LNCaP clone FGC (cell line): Measurements from ENCODE around the gene IRAK4.
"Not testable (repeated sequence)": the region's sequence is repeated elsewhere in the genome, so short reads cannot be mapped to it uniquely, and the experiment has no call there.

Experiments used
- DNase-seq: peaks from one replicate; pipeline ENCODE4 v3.0.0-alpha.2; 2011; ENCODE audit warnings: low read depth
- H3K4me3 ChIP-seq: 2 replicates; pipeline ENCODE4 v1.5.1; 2011; ENCODE audit warnings: mild to moderate bottlenecking, low read depth, low read length, control low read depth
- TF ChIP-seq, protein P1 (sequence below): IDR thresholded peaks from 2 replicates; pipeline ENCODE4 v1.5.1; 2012; ENCODE audit warnings: mild to moderate bottlenecking; ENCODE audit not compliant: control insufficient read depth, insufficient read depth; ENCODE audit errors: extremely low read depth

The IRAK4 gene

DNA sequence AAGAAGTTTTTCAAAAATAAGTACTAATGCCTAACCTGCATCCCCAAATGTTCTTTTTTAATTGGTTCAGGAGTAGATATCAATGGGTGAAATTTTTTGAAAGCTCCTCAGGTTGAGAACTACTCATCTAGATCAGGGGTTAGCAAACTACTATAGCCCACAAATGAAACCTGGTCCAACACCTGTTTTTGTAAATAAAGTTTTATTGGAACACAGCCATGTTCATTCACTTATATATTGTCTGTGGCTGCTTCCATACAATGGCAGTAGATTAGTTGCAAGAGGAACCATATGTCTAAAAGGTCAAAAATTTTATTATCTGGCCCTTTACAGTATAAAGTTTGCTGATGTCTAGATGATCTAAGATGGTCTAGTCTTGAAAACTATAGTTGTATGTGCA lies 13.9 kb upstream of the IRAK4 start:
- TF ChIP-seq, protein P1, sequence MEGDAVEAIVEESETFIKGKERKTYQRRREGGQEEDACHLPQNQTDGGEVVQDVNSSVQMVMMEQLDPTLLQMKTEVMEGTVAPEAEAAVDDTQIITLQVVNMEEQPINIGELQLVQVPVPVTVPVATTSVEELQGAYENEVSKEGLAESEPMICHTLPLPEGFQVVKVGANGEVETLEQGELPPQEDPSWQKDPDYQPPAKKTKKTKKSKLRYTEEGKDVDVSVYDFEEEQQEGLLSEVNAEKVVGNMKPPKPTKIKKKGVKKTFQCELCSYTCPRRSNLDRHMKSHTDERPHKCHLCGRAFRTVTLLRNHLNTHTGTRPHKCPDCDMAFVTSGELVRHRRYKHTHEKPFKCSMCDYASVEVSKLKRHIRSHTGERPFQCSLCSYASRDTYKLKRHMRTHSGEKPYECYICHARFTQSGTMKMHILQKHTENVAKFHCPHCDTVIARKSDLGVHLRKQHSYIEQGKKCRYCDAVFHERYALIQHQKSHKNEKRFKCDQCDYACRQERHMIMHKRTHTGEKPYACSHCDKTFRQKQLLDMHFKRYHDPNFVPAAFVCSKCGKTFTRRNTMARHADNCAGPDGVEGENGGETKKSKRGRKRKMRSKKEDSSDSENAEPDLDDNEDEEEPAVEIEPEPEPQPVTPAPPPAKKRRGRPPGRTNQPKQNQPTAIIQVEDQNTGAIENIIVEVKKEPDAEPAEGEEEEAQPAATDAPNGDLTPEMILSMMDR = no peak
- H3K4me3 ChIP-seq = no peak overlapping the region
- DNase-seq = no peak

DNA sequence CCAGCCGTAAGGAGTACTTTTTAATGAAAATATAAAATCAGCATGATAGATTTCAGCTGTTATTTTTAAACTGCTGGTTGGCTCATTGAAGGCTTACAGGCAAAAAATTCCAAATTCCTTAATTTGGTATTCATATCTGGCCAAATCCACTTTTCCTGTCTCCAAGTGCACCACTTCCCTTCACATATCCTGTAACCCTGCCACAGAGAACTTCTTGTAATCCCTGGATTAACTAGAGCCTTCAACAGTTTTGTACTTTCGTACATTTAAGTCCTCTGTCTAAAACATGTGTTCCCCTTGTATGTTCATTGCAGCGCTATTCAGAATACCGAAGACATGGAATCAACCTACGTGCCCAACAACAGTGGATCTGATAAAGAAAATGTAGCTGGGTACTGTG lies 9.7 kb upstream of the IRAK4 start:
- no peak for DNase-seq
- TF ChIP-seq, protein P1 = no peak
- H3K4me3 ChIP-seq = no peak overlapping the region

DNA sequence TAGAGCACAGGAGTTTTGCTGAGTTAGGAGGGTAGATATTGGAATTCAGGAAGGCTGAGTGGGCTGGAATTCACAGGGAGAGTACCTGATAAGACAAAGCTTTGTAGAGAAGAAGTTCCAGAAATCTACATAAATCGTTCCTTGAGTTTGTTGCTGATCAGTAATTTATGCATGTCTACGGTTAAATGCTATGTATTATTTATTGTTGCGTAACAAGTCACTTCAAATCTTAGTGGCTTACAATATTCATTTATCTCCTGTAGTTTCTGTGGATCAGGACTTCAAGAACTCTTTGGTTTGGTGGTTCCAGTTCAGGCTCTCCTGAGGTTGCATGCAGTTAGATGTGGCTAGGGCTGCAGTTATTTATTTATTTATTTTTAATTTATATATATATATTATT lies 7.9 kb upstream of the IRAK4 start:
- DNase-seq = no peak
- no peak overlapping the region for H3K4me3 ChIP-seq
- TF ChIP-seq, protein P1 = no peak

DNA sequence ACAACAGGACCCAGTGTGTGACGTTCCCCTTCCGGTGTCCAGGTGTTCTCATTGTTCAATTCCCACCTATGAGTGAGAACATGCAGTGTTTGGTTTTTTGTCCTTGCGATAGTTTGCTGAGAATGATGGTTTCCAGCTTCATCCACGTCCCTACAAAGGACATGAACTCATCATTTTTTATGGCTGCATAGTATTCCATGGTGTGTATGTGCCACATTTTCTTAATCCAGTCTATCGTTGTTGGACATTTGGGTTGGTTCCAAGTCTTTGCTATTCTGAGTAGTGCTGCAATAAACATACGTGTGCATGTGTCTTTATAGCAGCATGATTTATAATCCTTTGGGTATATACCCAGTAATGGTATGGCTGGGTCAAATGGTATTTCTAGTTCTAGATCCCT lies 7.4 kb upstream of the IRAK4 start:
- H3K4me3 ChIP-seq, DNase-seq: not testable (repeated sequence)

DNA sequence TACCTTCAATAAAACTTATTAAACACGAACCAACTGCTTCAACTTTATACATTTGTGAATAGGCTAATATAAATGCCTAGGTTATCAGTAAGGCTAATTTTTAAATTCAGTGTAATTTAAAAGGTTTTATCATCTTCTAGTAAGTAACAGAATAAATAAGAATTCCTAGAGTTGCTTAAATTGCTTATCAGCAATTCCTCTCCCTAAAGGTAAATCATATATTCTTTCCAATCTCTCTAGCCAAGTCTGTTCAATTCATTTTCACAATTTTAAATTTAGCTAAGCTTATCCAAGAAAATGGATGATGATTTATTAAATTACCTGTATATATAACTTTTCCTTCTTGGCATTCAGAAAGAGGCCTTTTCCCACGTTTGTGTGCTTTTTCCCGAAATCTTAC lies 4.7 kb upstream of the IRAK4 start:
- no peak for DNase-seq
- no peak overlapping the region for H3K4me3 ChIP-seq
- TF ChIP-seq, protein P1 = no peak

DNA sequence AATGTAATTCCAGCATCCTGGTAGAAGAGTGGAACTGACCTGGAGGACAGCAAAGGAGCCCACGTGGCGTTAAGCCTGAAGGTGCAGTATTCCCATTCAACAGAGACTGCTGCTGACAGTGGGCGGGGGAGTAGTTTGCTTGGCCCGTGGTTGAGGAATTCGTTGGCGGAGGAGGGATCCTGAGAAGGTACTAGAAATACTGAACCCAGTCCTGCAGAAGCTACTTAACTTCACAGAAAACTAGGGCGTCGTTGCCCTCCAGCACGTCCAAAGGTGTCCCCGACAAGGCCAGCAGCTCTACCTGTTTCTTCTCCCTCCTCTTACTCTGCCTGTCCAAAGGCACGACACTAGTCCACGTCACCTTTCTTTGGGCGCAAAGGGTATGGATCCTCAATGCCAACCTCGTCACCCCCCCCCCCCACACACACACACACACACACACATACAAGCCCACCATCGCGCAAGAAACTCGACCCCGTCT lies 464 bp upstream of the IRAK4 start:
- peak; percentile 7 for DNase-seq
- peak overlapping the region; percentile 59 for H3K4me3 ChIP-seq
- TF ChIP-seq, protein P1 = no peak

DNA sequence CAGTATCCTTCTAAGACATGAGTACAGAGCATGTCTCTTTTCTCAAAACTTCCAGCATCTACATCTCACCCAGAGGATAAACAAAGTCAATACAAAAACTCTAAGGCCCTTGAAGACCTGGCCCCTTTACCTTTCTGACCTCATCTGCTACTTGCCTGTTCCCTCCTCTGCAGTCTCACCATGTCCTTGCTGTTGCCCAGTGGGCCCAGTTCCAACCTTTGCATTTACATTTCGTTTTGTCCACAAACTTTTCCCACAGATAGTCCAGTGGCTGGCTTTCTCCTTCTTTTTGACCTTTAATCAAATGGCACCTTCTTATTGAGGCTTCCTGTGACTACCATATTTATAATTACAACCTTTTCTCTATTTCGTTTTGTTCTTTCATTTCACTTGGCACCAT lies 1.6 kb downstream of the IRAK4 start:
- peak; percentile 63 for DNase-seq
- H3K4me3 ChIP-seq = no peak overlapping the region
- TF ChIP-seq, protein P1 = no peak
